ENCODE results near the gene TMEM30A. TPM values are rescaled to one million over a fixed set of nuclear protein-coding genes. Genes with fewer than 3 reads are reported as not detected.
A peak's percentile ranks its signal among the peaks of the same experiment; 100 is the strongest.

TMEM30A gene
- total and polyA plus RNA-seq, 2 donors (not counting 3 experiments of a cell fraction or from before 2014, with no cell fraction given), result 42.2 to 197 TPM

DNA sequence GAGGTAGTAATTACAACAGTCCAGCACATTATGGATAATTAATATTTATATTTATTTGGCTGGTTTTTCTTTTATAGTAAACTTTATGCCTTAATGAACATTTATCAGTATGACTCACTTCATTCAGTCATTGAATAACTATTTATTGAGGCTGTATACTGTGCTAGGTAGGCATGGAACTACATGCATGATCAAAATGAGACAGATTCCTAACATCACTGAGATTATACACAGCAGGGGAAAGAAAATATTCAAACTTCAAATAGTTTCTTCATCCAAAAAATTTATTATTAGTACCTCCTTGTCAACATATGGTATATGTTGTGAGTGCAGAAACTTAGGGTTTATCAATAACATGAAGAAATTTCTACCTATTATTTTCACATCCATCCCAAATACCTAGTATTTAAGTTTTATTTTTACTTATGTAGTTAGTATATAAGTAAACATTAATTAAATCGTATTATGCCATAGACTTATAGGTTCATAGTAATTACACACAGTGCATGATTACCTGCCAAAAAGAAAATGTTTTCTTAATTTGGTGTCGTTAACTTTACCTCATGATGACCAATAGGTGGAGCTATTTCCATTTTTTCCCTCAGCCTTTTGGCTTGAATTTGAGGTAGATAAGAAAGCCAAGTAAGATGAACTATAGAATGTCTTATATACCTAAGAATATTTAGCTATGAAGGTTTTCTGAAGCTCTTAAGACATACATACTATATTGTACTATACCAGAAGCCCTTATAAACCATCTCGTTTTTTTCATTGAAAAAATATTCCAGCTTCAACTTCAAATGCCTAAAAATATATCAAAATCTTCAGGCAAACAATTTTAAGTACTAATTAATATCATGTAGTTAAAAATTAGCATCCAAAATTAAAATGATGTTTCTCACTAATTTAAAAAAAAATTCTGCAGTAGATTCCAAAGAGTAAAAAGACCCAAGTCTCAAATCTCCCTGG lies 12.5 kb upstream of the TMEM30A start:
- Histone ChIP-seq H4K20me1 (replicated peaks; ENCODE audit: control insufficient read depth, extremely low read depth, insufficient read depth, low read length) (no peaks in the 10 kb centered on the region), H3K27ac (ENCODE audit: insufficient read depth, low read depth, low read length) (no peak overlapping the region), H2AFZ (ENCODE audit: low read depth, low read length) (no peak overlapping the region), H3K4me1 (ENCODE audit: control insufficient read depth, extremely low read depth, insufficient read depth, low read length) (no peaks in the 10 kb centered on the region), H3K27me3 (ENCODE audit: control insufficient read depth in 2 of 2, insufficient read depth in 2 of 2, low read length in 2 of 2) (no peaks in the 10 kb centered on the region), H3K79me2 (ENCODE audit: control insufficient read depth, insufficient read depth, low read length) (no peaks in the 10 kb centered on the region), H3K9me3 (replicated peaks; ENCODE audit: control insufficient read depth, insufficient read depth, low read length) (no peaks in the 10 kb centered on the region), H3K4me2 (ENCODE audit: insufficient read depth, low read length) (no peak overlapping the region), H3K36me3 (ENCODE audit: control insufficient read depth in 2 of 2, extremely low read depth in 1 of 2, insufficient read depth in 2 of 2, low read length in 2 of 2) (no peaks in the 10 kb centered on the region), H3K9me1 (replicated peaks; ENCODE audit: control insufficient read depth, extremely low read depth, insufficient read depth, low read length) (no peaks in the 10 kb centered on the region), H3K9ac (replicated peaks; ENCODE audit: extremely low read depth, insufficient read depth, low read length) (no peak overlapping the region), H3K4me3 (replicated peaks in 1 of 3; ENCODE audit: insufficient read depth in 1 of 3, low read depth in 1 of 3, low read length in 3 of 3) (no peak overlapping the region)
- POLR2A ChIA-PET, result no interaction called here
- peak; percentile 25 to 35 for TF ChIP-seq CTCF (IDR thresholded peaks at IDR 0.05; ENCODE audit: extremely low read depth in 1 of 2, insufficient read depth in 1 of 2, low read depth in 1 of 2, low read length in 2 of 2)
- TF ChIP-seq JUN (IDR thresholded peaks at IDR 0.05; ENCODE audit: borderline replicate concordance, insufficient read depth, insufficient read length, low read depth), result no peak
- peak; percentile 5 for TF ChIP-seq FOS (IDR thresholded peaks at IDR 0.05; ENCODE audit: borderline replicate concordance, insufficient read depth, low read length)
- TF ChIP-seq MYC (IDR thresholded peaks at IDR 0.05; ENCODE audit: low read depth, low read length), result no peak
- CTCF ChIA-PET, result interaction anchor here (0.5 to 2.1 kb wide), 45 partner anchors 9 to 405 kb away, joined by 3 to 51 read pairs (median 5); partner anchors contain the start of genes COX7A2 and TMEM30A
- dilution Hi-C loops (cut with MboI; ENCODE audit: extremely low pct_ligation_motif_present, low sequenced_read_pairs) (no loop called here), intact Hi-C loops (cut with micrococcal nuclease) (loop anchor here (1.0 to 5.0 kb wide), 8 partner anchors 12 to 249 kb away; no protein-coding TSS in a partner anchor)
- no TSS peak for BruUV-seq (replicated peaks)
- DNase-seq (ENCODE audit: low read depth, low spot score) (peak; percentile 85), FAIRE-seq (peak; percentile 77)

Measured in endothelial cell of umbilical vein (primary cell).